ENCODE results near the gene MYH10. TPM values are rescaled to one million over a fixed set of nuclear protein-coding genes. Genes with fewer than 3 reads are reported as not detected.

The MYH10 gene
- total RNA-seq, 1 experiment from 2014 or later = 147 TPM

DNA sequence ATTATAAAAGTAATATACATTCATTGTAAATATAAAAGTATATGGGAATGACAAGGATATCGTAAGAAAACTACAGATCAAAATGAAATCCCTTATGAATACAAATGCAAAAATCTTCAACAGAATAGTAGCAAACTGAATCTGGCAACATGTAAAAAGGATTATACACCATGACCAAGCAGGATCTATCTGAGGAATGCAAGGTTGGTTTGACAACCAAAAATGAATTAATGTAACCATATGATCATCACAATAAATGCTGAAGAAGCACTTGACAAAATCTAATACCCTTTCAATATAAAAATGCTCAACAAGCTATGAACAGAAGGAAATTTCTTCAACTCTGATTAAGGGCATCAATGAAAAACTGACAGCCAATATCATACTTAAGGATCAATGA, 146.1 kb downstream of the MYH10 start:
- no peak for DNase-seq (ENCODE audit: low spot score)
- in situ Hi-C loops (cut with HindIII; ENCODE audit: low sequenced_read_pairs) = no loop called here

DNA sequence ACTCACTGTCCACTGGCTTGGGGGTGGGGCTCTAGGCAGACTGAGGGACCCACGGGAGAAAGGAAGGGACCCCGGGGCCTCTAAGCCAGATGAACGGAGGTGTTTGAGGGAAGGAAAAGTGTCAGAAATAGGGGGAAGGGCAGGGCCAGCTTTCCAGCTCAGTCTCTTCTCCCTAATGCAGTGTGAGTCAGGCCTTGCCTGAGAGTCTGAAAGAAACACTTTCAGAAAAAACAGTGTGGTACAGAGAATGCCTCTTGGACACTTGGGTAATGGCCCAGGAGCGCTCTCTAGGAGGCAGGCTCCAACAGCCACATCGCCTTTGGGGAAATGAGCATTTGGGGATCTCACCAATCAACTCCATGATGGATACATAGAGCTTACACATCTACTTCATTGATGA, 148.0 kb downstream of the MYH10 start:
- DNase-seq (ENCODE audit: low spot score) = no peak
- in situ Hi-C loops (cut with HindIII; ENCODE audit: low sequenced_read_pairs) = no loop called here

DNA sequence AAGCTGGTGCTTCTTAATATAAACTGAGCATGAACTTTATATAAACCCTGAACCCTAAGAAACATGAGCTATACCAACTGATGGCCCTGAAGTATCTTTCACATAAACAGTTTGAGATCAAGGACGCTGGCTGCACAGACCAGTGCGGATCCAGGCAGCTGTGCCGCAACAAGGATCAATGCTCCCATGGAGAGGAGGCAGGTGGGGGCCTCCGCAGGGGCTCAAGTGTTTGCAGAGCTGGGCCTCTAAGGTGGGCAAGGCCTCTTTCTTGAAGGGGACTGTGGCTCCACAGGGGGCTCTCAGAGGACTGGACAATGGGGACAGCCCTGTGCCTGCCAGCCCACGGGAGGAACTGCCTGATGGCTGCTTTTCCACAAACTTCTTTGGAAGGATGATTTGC, 148.8 kb downstream of the MYH10 start:
- no peak for DNase-seq (ENCODE audit: low spot score)
- in situ Hi-C loops (cut with HindIII; ENCODE audit: low sequenced_read_pairs) = no loop called here

DNA sequence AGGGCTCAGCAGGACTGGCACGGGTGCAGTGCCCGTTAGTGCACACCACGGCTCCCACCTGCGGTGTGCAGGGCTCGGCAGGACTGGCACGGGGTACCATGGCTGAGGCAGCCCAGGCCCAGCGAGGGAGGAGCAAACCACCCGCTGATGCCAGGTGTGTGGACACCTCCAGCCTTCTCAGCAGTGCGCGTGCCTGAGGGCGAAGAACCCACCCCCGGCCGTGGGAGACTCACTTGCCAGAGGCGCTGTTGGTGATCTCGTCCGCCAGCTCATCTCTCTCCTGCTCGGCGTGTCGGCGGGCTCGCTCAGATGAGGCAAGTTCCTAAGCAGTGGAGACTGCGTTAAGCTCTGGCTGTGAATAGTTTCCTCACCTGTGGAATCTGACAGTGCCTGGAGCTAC, 149.4 kb downstream of the MYH10 start:
- in situ Hi-C loops (cut with HindIII; ENCODE audit: low sequenced_read_pairs) = no loop called here
- no peak for DNase-seq (ENCODE audit: low spot score)

DNA sequence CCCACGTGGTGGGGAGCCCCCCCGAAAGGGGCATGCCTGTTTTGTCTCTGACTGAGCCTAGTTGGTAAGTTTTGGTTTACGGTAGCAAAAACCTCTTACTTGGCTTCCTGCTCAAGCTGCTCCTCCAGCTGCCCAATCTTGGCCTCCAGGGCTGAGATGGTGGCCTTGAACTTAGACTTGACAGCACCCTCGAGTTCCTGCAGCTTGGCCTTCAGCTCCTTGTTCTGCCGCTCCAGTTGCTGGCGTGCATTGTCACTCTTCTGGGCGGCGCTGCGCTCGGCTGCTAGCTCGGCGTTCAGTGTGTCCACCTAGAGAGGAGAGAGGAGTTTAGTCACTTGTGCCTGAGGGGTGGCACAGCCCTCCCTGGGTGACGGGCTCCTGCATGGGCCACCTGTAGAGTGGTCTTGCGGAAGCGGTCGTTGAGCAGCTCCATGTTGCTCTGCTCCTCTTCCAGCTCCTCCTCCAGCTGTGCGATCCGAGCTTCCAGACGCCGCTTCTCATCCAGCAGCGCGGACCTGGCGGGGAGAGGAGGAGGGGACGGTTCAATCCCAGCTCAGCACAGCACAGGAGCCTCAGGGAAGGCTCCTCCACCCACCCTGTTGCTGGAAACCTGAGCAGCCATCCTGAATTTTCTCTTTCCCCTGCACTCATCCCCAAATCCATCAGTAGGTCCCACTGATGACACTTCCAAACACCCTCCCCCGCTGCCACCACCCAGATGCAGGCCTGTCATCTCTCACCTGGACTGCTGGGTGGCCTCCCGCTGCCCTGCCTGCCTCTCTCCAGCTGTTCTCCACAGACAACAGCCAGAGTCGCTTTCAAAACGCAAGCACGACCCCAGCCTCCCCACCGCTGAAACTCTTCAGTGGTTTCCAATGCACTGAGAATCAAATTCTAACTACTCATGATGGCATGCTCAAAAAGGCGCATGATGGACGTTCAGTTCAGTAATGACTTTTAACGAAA, 150.2 kb downstream of the MYH10 start:
- no peak for DNase-seq (ENCODE audit: low spot score)
- in situ Hi-C loops (cut with HindIII; ENCODE audit: low sequenced_read_pairs) = no loop called here

DNA sequence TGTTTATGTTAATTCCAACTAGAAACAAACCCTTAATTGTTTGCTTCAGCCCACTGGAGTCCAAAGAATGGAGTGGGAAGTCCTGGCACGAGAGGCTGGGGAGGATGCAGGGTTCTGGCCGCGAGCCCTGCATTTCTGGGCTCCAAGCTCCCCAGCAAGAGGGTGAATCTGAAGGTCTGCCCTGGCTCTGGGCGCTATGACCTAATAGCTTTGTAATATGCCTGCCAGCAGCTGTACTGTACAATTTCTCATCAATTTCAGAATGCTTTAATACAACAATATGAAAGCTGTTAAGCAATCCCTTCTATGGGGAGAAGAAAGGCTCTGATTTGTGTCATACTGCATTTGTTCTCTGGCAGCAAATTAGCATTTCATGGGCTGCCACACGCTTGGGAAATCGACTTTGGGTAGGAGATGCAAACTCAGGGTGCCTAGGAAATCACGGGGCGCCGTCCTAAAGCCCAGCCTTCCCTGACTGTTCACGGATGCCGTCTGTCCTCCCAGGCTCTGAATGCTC, 151.0 kb downstream of the MYH10 start:
- DNase-seq (ENCODE audit: low spot score) = peak; percentile 67
- in situ Hi-C loops (cut with HindIII; ENCODE audit: low sequenced_read_pairs) = no loop called here

DNA sequence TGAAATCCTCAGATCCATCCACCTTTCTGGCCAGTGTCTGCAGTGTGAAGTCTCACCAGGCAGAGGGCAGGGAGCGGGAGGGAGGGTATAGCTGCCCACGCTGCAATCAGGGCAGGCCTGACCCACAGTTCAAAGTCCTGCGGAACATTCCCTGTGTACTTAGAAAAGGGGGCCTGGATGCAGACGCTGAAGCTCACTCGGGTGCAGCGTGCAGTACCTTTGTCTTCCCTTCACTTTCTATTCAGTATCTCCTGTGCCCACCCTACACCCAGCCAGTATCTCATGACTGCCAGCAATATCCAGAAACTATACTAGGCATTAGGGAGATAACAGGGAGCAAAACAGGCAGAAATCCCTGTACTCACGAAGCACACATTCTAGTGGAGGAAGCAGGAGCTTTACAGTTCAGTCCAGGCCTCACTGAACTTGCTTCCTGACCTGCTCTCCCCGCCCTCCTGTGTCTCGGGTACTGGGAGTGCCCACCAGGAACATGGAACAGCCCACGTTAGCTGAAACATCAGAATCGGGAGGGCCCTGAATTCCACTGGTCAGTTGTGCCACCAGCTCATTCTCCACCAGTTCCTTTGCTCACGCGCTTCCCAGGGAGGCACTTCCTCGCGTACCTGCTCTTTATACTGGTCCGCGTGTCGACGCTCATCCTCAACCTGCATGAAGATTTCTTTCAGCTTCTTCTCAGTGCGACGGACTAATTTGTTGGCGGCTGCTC, 152.6 kb downstream of the MYH10 start:
- no peak for DNase-seq (ENCODE audit: low spot score)

DNA sequence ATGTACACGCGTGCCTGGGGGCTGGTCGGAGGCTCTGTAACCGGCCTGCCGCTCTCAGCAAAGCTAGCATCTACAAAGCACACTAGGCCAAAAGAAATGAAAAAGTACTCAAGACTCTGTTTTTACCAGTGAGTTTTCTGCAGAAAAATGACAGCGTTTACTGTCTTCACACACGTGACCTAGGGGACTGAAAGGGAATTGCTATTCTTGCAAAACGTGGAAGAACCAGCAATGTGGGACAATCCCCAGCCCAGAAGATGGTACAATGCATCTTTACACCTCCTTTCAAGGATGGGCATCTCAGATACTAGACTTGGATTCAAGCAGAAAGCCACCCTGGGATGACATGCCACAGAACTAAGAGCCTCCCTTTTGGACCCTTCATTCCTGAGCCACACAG, 153.4 kb downstream of the MYH10 start:
- in situ Hi-C loops (cut with HindIII; ENCODE audit: low sequenced_read_pairs) = no loop called here
- DNase-seq (ENCODE audit: low spot score) = no peak

More for the DNA sequence above, 152.6 kb downstream of the MYH10 start:
- in situ Hi-C loops (cut with HindIII; ENCODE audit: low sequenced_read_pairs) = no loop called here

DNA sequence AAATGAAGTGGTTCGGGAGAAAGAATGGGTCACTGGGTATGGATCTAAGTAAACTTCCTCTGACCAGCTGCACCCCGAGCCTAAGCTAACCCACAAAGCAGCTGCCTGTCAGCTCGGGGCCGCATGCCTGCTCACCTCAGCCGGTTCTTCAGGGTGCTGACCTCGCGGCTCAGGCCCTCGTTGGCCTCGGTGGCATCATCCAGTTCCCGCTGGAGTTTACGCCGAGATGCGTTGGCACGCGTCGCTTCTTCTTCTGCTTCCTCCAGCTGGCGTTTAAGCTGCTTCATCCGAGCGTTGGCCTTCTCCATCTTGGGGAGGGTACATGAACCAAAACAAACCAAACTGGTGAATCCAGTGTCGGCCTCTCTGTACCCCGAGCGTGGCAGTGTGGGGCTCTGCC, 153.8 kb downstream of the MYH10 start:
- in situ Hi-C loops (cut with HindIII; ENCODE audit: low sequenced_read_pairs) = no loop called here
- no peak for DNase-seq (ENCODE audit: low spot score)

DNA sequence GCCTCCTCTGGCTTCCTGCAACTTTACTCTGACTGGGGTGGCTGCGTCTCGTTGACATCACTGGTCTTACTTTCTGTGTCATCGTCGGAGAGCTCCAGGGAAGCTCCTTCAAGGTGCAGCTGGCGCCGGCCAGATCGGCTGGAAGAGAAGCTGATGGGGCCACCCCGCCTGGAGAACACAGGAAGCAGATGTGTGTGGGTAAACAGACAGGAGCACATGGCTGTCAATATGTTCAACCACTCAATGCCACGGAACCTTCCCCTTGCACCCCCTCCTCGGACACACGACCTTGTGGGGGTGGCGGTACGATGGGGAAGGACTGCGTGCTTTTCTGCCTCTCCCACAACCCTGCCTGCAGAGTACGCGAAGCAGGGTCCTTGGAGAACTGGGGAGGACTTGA, 154.7 kb downstream of the MYH10 start:
- in situ Hi-C loops (cut with HindIII; ENCODE audit: low sequenced_read_pairs) = no loop called here
- no peak for DNase-seq (ENCODE audit: low spot score)

DNA sequence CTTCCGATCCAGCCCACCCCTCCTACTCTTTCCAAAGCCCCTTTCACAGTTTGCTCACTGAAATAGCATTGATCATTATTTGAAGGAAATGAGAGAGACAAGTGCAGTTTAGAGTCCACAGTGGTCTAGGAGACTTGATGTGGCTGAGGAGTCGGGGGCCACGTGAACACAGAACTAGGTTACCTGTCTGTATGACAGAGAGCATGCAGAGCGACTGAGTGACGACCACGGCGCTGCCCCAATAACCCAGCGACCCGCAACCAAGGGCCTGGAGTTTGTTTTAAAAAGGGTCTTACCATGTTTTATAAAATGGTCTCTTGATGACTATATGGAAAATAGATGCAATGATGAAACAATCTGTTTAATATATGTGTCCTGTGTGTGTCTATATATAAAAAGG, 155.3 kb downstream of the MYH10 start:
- no peak for DNase-seq (ENCODE audit: low spot score)
- in situ Hi-C loops (cut with HindIII; ENCODE audit: low sequenced_read_pairs) = no loop called here

DNA sequence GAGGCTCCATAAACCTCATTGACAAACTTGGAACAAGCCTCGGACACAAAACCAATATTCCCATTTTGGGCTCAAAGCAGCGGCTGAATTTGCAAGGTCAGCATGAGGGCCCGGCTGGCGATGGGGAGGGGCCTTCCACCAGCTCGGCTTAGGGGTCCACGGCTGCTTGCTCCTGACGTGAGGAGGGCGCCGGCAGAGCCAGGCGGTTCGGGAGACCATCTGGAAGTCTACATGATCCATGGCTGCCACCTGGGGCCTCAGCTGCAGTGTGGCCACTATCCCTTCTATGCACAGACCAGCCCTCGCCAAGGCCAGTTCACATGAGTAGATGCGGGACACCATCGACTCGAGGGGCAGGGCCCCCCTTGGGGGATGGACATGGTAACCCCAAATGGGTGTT, 155.7 kb downstream of the MYH10 start:
- in situ Hi-C loops (cut with HindIII; ENCODE audit: low sequenced_read_pairs) = no loop called here
- DNase-seq (ENCODE audit: low spot score) = no peak

DNA sequence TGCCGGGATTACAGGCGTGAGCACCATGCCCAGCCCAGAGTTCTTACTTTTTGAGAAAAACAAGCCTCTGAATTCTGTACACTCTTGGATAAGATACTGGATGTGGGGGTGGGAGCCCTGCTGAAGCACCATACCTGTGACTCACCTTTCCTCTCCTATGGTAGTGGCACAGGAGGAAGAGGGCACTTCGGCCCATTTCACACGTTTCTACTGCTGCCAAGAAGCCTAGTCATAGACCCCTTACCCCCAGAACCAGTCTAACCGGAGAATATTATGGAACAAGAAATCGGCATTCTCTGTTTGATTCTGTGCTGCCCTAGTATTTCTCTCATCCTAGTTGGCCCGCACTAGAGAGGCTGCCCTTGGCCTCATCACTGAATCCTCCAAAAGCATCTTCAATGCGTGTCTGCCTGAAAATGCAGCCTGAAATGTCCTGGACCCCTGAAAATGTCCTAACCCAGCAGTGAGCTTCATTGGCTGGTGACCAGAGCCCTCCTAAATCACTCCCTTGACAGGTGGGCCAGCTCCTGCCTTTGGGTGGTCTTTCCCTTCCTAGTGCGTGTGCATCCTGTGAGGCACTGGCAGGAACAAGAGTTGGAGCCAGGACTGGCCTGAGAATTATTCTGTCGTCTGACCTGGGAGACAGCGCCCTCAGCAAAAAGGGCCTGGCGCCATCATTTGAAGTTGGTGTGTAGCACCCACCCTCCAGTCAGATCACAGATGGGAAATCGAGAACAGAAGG, 156.9 kb downstream of the MYH10 start:
- DNase-seq (ENCODE audit: low spot score) = no peak
- in situ Hi-C loops (cut with HindIII; ENCODE audit: low sequenced_read_pairs) = no loop called here

DNA sequence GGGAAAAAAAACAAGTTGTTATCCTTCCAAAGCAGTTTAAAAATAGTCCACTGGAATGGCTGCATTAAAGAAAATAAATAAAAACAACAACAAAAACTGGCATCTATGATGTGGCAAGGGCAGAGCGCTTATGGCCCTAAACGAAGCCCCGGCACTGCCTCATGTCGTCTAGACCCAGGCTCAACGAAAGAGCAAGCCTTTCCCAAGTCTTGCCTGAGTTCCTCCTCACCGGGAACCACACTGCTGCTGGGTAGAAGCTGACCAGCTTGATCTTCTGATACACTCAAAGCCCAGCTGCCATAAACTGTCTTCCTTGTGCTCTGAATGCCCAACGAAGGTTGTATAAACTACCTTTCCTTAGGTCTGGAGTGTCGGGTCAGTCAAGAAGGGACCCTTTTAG, 157.9 kb downstream of the MYH10 start:
- in situ Hi-C loops (cut with HindIII; ENCODE audit: low sequenced_read_pairs) = no loop called here
- no peak for DNase-seq (ENCODE audit: low spot score)

DNA sequence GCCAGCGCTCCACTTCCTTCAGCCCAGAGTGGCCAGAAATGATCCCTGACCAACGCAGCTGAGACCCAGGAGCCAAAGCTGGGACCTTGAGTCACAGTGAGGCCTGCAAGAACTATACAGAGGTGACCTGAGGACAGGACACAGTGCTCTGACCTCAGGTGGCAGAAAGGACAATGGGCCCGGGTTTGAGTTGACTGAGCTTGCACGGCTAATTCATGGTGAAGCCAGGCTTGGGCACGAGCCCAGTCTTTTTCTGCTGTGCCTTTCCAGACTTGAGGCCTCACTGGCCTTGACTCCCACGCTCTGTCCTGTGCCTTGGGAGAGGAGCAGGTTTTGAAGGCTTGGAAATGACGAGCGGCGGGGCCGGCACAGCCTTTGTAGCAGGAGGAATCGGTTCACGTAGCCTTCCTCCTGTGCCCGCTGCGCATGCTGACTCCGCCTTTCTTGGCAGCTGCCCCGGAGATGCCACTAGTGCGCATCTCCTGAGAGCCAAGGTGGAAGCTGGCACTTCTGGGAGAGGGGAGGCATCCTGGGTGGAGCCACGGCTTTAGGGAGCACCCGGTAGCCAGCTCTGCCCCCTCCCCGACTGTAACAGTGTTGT, 160.0 kb downstream of the MYH10 start:
- in situ Hi-C loops (cut with HindIII; ENCODE audit: low sequenced_read_pairs) = no loop called here
- DNase-seq (ENCODE audit: low spot score) = peak; percentile 87

DNA sequence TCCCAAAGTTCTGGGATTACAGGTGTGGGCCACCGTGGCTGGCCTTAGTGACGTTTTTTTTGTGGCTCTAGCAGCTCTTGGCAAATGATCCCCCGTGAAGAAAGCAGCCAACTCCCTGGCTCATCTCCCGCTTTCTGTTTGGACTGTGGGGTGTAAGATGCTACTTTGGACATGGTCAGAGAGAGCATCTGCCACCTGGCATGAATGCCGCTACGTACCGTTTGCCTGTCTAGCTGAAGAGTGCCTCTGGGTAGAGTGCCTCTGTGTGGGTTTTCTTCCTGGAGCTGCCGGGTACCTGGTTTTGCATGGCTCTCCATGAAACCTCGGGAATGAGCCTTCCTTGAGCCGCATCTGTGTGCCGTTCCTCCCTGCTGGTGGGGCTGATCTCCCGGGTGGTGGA, 160.6 kb downstream of the MYH10 start:
- in situ Hi-C loops (cut with HindIII; ENCODE audit: low sequenced_read_pairs) = no loop called here
- peak; percentile 96 for DNase-seq (ENCODE audit: low spot score)

DNA sequence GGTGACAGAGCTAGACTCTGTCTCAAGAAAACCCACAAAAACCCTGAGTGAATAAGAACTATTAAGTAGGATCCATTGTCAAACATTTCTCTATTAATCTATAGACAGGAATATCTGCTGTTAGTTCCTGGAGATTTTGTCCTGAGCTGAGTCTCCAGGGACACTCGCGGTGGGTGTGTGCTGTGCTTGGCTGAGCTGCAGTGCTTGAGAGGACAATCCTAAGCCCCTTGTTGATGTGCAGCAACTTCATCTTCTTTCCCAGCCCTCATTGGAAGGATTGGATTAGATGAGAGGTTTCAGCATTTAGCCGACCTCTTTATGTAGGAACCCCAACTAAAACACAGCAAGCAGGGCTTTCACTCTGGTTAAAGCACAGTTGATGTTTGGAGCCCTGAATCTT, 161.5 kb downstream of the MYH10 start:
- no peak for DNase-seq (ENCODE audit: low spot score)
- in situ Hi-C loops (cut with HindIII; ENCODE audit: low sequenced_read_pairs) = no loop called here

DNA sequence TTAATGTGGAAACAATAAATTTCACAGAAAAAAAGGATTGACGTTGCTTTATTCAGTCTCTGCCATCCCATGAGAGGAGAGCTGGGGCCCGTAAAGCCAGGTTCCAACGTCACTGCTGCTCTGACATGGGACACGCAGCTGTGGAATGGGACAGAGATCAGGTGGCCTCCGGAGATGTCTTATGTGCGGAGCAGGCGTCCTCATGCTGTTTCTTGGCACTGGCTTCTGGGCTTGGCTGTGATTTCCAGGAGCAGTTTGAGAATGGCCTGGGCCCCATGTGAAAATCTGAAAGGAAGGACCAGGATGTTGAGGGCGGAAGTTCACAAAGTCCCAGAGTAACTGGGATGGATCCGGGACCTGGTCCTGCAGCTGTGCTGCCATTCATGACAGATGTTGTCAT, 162.4 kb downstream of the MYH10 start:
- DNase-seq (ENCODE audit: low spot score) = peak; percentile 55
- in situ Hi-C loops (cut with HindIII; ENCODE audit: low sequenced_read_pairs) = no loop called here

DNA sequence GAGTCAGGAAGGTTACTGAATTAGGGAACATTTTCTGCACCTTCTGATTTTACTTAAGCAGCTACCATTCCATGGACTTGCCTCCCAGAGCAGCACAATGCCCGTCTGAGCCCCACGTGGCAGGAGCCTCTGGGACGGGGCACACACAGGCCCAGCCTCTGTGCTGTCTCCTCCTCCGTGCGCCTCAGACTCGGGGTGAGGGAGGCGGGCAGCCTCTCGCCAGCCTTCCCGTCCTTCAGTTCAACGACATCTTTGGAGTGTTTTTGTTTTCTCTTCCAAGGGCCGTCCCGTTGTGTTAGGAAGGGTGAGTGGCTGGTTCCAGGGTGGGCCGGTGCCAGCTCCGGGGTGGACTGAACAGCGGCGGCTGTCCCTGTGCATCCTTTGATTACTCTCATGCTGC, 163.0 kb downstream of the MYH10 start:
- no peak for DNase-seq (ENCODE audit: low spot score)
- in situ Hi-C loops (cut with HindIII; ENCODE audit: low sequenced_read_pairs) = no loop called here
